Right lobe of liver (tissue), 4 donors: ENCODE data around the gene TCHH.

Experiments
- POLR2A ChIP-seq: fragments of 450-650 bp; IDR thresholded peaks from one replicate; pipeline ENCODE4 v1.6.1; 2017; ENCODE audit warnings: antibody characterized with exemption, mild to moderate bottlenecking
- TF ChIP-seq, protein P1 (sequence below), 4 donors: fragments of 200-600 bp in 3 of 4; fragments of 450-650 bp in 1 of 4; IDR thresholded peaks; one replicate each; pipeline versions ENCODE4 v1.5.1 to v1.8.0; 2016 to 2022; ENCODE audit warnings: antibody characterized with exemption in 4 of 4, mild to moderate bottlenecking in 2 of 4
- donor health status: DM: no; HTN: no; CAD: no.
- donor health status: DM: no; HTN: no; CAD: no.
- donor health status: DM: no; HTN: yes; CAD: no.

DNA sequence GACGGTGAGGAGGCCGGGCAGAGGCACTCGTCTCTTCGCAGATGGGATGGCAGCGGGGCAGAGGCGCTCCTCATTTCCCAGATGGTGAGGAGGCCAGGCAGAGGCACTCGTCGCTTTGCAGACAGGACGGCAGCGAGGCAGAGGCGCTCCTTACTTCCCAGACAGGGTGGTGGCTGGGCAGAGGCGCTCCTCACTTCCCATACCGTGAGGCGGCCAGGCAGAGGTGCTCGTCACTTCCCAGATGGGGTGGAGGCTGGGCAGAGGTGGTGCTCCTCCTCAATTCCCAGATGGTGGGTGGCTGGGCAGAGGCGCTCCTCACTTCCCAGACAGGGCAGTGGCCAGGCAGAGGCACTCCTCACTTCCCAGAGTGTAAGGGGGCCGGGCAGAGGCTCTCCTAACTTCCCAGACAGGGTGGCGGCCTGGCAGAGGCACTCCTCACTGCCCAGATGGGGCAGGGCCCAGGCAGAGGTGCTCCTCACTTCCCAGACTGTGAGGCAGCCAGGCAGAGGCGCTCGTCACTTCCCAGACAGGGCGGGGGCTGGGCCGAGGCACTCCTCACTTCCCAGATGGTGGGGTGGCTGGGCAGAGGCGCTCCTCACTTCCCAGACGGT is 36.3 kb downstream of the TCHH start:
- TF ChIP-seq, protein P1, sequence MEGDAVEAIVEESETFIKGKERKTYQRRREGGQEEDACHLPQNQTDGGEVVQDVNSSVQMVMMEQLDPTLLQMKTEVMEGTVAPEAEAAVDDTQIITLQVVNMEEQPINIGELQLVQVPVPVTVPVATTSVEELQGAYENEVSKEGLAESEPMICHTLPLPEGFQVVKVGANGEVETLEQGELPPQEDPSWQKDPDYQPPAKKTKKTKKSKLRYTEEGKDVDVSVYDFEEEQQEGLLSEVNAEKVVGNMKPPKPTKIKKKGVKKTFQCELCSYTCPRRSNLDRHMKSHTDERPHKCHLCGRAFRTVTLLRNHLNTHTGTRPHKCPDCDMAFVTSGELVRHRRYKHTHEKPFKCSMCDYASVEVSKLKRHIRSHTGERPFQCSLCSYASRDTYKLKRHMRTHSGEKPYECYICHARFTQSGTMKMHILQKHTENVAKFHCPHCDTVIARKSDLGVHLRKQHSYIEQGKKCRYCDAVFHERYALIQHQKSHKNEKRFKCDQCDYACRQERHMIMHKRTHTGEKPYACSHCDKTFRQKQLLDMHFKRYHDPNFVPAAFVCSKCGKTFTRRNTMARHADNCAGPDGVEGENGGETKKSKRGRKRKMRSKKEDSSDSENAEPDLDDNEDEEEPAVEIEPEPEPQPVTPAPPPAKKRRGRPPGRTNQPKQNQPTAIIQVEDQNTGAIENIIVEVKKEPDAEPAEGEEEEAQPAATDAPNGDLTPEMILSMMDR (IDR thresholded peaks at IDR 0.05), result no peak
- TF ChIP-seq POLR2A, result no peak
